Activated CD4-positive, alpha-beta T cell treated with anti-CD3 and anti-CD28 coated beads, Interleukin-2, amount 10 ng/mL, durations not matched to agents 24 days and 14 days (primary cell): Measurements from ENCODE around the gene SCNM1. TPM values are rescaled to one million over a fixed set of nuclear protein-coding genes. Genes with fewer than 3 reads are reported as not detected.

Source experiments
- DNase-seq: peaks from one replicate; pipeline ENCODE4 v3.0.0; 2022
- H3K27ac Mint-ChIP-seq: one replicate; pipeline ENCODE4 v1.8.0; 2022; ENCODE audit warnings: mild to moderate bottlenecking, mixed read lengths
- H3K27me3 Mint-ChIP-seq: one replicate; pipeline ENCODE4 v1.8.0; 2022; ENCODE audit warnings: mixed read lengths
- H3K36me3 Mint-ChIP-seq: one replicate; pipeline ENCODE4 v1.8.0; 2022; ENCODE audit warnings: low read depth, mild to moderate bottlenecking, mixed read lengths
- H3K4me1 Mint-ChIP-seq: one replicate; pipeline ENCODE4 v1.8.0; 2021; ENCODE audit warnings: mixed read lengths
- H3K4me3 Mint-ChIP-seq: one replicate; pipeline ENCODE4 v1.8.0; 2022; ENCODE audit warnings: mild to moderate bottlenecking, moderate library complexity, mixed read lengths
- H3K9me3 Mint-ChIP-seq: one replicate; pipeline ENCODE4 v1.8.0; 2021; ENCODE audit warnings: mixed read lengths
- intact Hi-C: fragments of 100-400 bp; cut with micrococcal nuclease; formaldehyde crosslinking; loops from one replicate; pipeline ENCODE4 v1.15.1; 2023
- total RNA-seq: library from RNA; stranded (reverse); gene quantifications from 2 replicates; pipeline ENCODE4 v1.2.3, GENCODE V29; 2022

Gene SCNM1
- 96.7 and 100 TPM in 2 replicates for total RNA-seq

- peaks cover 62% of the 10 kb centered on the region for H3K36me3 Mint-ChIP-seq
- peak within 1 kb of the TSS; percentile 91 for H3K27ac Mint-ChIP-seq
Measured at GRCh38 chr1:151165738-151166504, at the start of gene SCNM1, which contains the start of gene LYSMD1. Gene SCNM1 (plus strand): TSS chr1:151166144. CDS start chr1:151166153, 9 bp downstream. Gene LYSMD1 (minus strand): TSS chr1:151165902. CDS start chr1:151165258, 644 bp downstream.

GRCh38 chr1:151124763-151125403 lies 41.1 kb upstream of the SCNM1 start:
- H3K27me3 Mint-ChIP-seq, result no peaks in the 10 kb centered on the region
- H3K4me1 Mint-ChIP-seq, result no peaks in the 10 kb centered on the region
- H3K27ac Mint-ChIP-seq, result no peak overlapping the region
- peaks cover 9% of the 10 kb centered on the region for H3K36me3 Mint-ChIP-seq
- no peak for DNase-seq
- H3K4me3 Mint-ChIP-seq, result no peak overlapping the region
- no peaks in the 10 kb centered on the region for H3K9me3 Mint-ChIP-seq
- intact Hi-C loops, result no loop called here

More at GRCh38 chr1:151165738-151166504, at the start of gene SCNM1, which contains the start of gene LYSMD1:
- Mint-ChIP-seq H3K4me3 (peak within 1 kb of the TSS; percentile 97), H3K4me1 (peaks cover 41% of the 10 kb centered on the region), H3K9me3 (no peaks in the 10 kb centered on the region), H3K27me3 (no peaks in the 10 kb centered on the region)
- peak; percentile 99 for DNase-seq
- intact Hi-C loops, result loop anchor here (1.0 kb wide), 3 partner anchors 10 to 34 kb away; partner anchors contain the start of genes TNFAIP8L2 and VPS72

GRCh38 chr1:151128800-151129199 lies 37.1 kb upstream of the SCNM1 start:
- H3K27me3 Mint-ChIP-seq, result peaks cover 7% of the 10 kb centered on the region
- H3K36me3 Mint-ChIP-seq, result peaks cover 6% of the 10 kb centered on the region
- DNase-seq, result no peak
- no peaks in the 10 kb centered on the region for H3K9me3 Mint-ChIP-seq
- no peak overlapping the region for H3K4me3 Mint-ChIP-seq
- no peak overlapping the region for H3K27ac Mint-ChIP-seq
- peaks cover 6% of the 10 kb centered on the region for H3K4me1 Mint-ChIP-seq
- intact Hi-C loops, result no loop called here

GRCh38 chr1:151130987-151131586 lies 34.9 kb upstream of the SCNM1 start:
- Mint-ChIP-seq H3K9me3 (no peaks in the 10 kb centered on the region), H3K27ac (peak overlapping the region; percentile 49), H3K36me3 (peaks cover 2% of the 10 kb centered on the region), H3K4me3 (peak overlapping the region; percentile 70), H3K4me1 (peaks cover 6% of the 10 kb centered on the region), H3K27me3 (peaks cover 7% of the 10 kb centered on the region)
- intact Hi-C loops, result loop anchor here (2.0 kb wide), 2 partner anchors 16 to 26 kb away; partner anchors contain the start of genes SEMA6C and TNFAIP8L2
- DNase-seq, result peak; percentile 91

GRCh38 chr1:151131701-151132334 lies 34.1 kb upstream of the SCNM1 start:
- intact Hi-C loops, result loop anchor here (2.0 kb wide), 2 partner anchors 15 to 25 kb away; partner anchors contain the start of genes SEMA6C and TNFAIP8L2
- peaks cover 6% of the 10 kb centered on the region for H3K4me1 Mint-ChIP-seq

GRCh38 chr1:151132335-151133017 lies 33.5 kb upstream of the SCNM1 start:
- Mint-ChIP-seq H3K27me3 (peaks cover 7% of the 10 kb centered on the region), H3K4me1 (peaks cover 6% of the 10 kb centered on the region), H3K9me3 (no peaks in the 10 kb centered on the region), H3K36me3 (peaks cover 2% of the 10 kb centered on the region), H3K4me3 (no peak overlapping the region), H3K27ac (no peak overlapping the region)
- no peak for DNase-seq
- intact Hi-C loops, result no loop called here

More at GRCh38 chr1:151131701-151132334, 34.1 kb upstream of the SCNM1 start:
- no peaks in the 10 kb centered on the region for H3K9me3 Mint-ChIP-seq
- peaks cover 2% of the 10 kb centered on the region for H3K36me3 Mint-ChIP-seq
- no peak for DNase-seq
- peaks cover 7% of the 10 kb centered on the region for H3K27me3 Mint-ChIP-seq
- H3K4me3 Mint-ChIP-seq, result peak overlapping the region; percentile 70
- peak overlapping the region; percentile 40 for H3K27ac Mint-ChIP-seq

- intact Hi-C loops, result no loop called here
- no peak for DNase-seq
- H3K27me3 Mint-ChIP-seq, result peaks cover 7% of the 10 kb centered on the region
- no peaks in the 10 kb centered on the region for H3K9me3 Mint-ChIP-seq
- no peak overlapping the region for H3K4me3 Mint-ChIP-seq
- H3K36me3 Mint-ChIP-seq, result peaks cover 2% of the 10 kb centered on the region
- peaks cover 6% of the 10 kb centered on the region for H3K4me1 Mint-ChIP-seq
- H3K27ac Mint-ChIP-seq, result no peak overlapping the region
Measured at GRCh38 chr1:151133018-151133806, 32.7 kb upstream of the SCNM1 start.

- Mint-ChIP-seq H3K9me3 (no peaks in the 10 kb centered on the region), H3K36me3 (no peaks in the 10 kb centered on the region), H3K4me3 (no peak overlapping the region), H3K27me3 (peaks cover 7% of the 10 kb centered on the region), H3K4me1 (peaks cover 6% of the 10 kb centered on the region), H3K27ac (no peak overlapping the region)
- no peak for DNase-seq
- intact Hi-C loops, result no loop called here
Measured at GRCh38 chr1:151134396-151134795, 31.5 kb upstream of the SCNM1 start.

GRCh38 chr1:151134991-151135390 lies 31.0 kb upstream of the SCNM1 start:
- no peak overlapping the region for H3K27ac Mint-ChIP-seq
- H3K4me3 Mint-ChIP-seq, result no peak overlapping the region
- H3K9me3 Mint-ChIP-seq, result no peaks in the 10 kb centered on the region
- no peak for DNase-seq
- peaks cover 6% of the 10 kb centered on the region for H3K4me1 Mint-ChIP-seq
- H3K36me3 Mint-ChIP-seq, result no peaks in the 10 kb centered on the region
- H3K27me3 Mint-ChIP-seq, result peaks cover 7% of the 10 kb centered on the region
- intact Hi-C loops, result no loop called here

GRCh38 chr1:151135433-151136385 lies 30.2 kb upstream of the SCNM1 start:
- peak; percentile 59 for DNase-seq
- no peak overlapping the region for H3K4me3 Mint-ChIP-seq
- H3K27me3 Mint-ChIP-seq, result peaks cover 4% of the 10 kb centered on the region
- no peaks in the 10 kb centered on the region for H3K9me3 Mint-ChIP-seq
- H3K4me1 Mint-ChIP-seq, result peaks cover 6% of the 10 kb centered on the region
- no peaks in the 10 kb centered on the region for H3K36me3 Mint-ChIP-seq
- H3K27ac Mint-ChIP-seq, result no peak overlapping the region
- intact Hi-C loops, result no loop called here

GRCh38 chr1:151137789-151138188 lies 28.2 kb upstream of the SCNM1 start:
- H3K27me3 Mint-ChIP-seq, result no peaks in the 10 kb centered on the region
- H3K4me1 Mint-ChIP-seq, result no peaks in the 10 kb centered on the region
- no peak overlapping the region for H3K4me3 Mint-ChIP-seq
- no peak for DNase-seq
- no peak overlapping the region for H3K27ac Mint-ChIP-seq
- no peaks in the 10 kb centered on the region for H3K9me3 Mint-ChIP-seq
- intact Hi-C loops, result no loop called here
- H3K36me3 Mint-ChIP-seq, result no peaks in the 10 kb centered on the region
